Globus pallidus (tissue), 1 donor: ENCODE data around the gene SURF1.

Source experiments
- DNase-seq: peaks from one replicate; pipeline ENCODE4 v3.0.0-alpha.2; 2015; ENCODE audit warnings: low spot score

SURF1 gene

DNA sequence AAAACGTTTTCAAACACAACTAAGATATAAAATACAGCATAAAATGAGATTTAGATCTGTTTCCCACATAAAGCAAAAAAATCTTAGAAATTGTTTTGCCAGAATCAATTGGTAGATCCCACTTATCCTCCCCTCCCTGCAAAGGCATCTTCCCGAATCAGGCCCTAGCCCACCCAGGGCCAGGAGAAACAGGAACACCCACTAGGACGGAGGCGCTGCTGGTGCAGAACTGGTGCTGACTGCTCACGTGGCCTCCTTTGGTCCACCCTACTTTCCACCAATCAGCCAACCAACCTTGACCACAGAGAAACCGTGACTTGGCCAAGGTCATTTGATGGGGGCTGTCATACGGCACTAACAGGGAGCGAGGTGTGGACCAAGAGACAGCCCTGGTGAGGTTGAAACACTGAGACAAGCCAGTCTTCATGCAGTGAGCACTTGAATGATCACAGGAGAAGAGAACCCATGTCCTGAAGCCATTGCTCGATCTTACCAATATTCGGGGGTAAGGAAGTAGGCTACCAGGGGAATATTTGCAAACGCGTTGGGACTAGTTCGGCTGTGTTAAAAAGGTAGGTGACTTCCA is 5.3 kb upstream of the SURF1 start:
- DNase-seq, result no peak

DNA sequence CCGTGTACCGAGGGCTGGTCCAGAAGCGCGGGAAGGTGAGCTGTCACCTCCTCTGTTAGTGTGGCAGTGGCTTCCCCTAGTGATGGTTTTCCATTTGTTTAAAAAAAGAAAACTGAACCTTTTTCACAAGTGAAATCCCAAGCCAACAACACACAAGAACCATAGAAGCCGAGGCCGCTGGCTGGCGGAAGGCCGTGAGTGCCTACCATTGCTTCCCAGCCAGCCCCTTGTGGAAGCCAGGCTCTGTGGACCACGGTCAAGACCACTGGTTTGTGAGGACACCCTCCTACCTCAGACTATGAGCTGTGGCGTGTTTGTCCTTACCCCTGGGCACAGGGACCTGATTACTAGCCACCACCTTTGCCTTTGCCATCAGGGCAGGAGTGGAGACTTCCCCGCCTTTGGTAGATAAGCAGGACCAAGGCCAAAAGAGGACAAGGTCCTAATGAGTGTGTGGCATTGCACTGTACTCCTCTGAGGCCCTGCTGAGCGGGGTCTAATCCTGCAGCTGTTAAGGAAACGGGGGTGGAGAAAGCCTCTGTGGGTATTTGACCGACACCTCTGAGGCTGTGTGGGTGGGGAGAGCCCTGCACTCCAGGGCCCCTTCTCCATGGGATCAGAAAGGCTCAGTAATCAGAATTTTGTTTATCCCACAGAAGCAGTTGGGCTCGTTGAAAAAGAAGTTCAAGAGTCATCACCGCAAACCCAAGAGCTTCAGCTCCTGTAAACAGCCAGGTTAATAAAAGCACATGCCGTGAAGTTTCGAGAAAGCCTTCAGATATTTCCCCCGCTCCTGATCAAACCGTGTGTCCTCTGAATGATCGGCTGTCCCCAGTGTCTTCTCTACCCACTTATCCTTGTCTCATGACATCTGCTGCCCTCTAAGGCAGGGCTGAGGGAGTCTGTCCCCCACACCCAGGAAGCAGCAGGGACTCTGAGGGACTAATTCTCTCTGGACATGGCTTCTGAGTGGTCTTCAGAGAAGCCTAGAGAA is 4.4 kb upstream of the SURF1 start:
- no peak for DNase-seq

DNA sequence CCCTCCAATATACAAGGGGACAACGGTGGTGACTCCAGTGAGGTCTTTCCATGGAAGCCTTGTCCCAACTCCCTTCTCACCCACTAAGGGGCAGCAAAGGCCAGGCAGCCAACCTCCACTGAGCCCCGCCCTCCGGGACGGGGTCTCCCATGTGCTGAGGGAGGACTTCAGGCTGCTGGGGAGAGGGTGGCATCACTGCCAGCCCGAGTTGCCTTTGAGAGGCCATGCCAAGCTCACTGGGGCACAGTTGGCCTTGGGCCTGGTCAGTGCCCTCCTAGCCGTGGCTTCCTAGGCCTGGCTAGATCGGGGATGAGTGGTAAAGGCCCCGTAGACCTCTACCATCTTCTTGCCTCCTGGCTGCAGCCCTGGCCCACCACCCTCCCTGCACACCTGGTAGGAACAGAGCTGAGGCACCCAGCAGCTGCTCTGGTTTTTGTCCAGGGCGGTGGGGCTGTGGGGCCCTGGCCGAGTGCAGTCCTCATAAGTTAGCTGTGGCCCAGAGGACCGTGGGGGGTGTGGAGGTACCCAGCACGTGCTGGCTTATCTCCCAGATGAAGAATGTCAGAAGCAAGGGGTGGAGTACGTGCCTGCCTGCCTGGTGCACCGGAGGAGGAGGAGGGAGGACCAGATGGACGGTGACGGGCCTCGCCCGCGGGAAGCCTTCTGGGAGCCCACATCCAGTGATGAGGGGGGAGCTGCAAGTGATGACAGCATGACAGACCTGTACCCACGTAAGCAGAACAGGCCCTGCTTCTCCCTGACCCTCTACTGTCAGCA is 3.3 kb upstream of the SURF1 start:
- no peak for DNase-seq

DNA sequence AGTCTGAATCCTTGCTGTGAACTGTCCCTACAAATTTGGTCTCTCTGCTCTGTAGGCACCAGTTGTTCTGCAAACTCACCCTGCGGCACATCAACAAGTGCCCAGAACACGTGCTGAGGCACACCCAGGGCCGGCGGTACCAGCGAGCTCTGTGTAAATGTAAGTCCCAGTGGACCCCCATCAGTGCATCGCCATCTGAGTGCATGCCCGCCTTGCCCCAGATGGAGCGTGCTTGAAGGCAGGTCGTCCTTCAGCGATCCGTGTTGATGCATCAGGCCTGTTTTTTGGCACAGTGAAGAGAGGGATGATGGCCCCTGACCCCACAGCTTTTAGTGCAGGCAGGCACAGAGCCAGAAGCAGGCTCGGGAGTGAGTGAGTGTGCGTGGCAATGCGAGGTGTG is 1.4 kb upstream of the SURF1 start:
- DNase-seq, result no peak

DNA sequence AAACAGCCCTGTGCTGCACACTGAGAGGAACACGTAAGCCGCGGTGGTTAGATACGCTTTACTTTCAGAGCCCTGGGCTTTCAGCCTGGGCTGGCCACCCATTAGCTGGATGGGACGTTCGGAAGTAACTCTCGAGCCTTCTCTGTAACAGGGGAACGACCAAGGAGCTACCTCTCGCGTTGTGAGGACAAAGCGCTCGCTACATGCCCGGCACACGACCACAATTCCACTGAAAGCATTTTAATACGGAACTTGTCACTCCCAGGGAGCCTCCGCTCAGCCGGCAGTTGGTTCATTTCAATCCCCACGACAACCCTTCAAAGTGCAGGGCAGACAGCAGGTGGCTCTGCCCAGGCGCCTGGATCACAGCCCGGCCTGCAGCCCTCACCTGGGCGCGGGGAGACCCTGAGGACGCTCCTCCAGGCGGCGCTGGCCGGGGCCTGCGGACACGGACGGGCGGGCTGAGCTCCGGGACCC is 368 bp downstream of the SURF1 start:
- no peak for DNase-seq

DNA sequence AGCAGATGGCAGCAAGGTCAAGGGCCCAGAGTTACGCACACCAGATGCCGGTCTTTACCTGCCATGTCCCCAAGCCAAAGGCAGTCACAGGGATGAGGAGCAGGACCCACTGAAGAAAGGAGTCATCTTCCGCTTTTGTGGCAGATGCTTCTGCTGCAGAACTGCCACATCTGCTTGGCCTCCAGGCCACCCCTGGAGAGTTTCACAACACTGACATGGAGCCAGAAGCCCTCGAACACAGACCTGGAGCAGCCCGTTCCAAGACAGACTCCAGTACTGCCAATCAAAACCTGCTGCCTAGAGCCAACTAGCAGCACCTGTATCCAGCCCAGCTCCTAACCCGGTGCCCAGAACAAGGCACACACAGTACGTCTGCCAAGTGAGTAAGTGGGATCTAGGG is 1.5 kb downstream of the SURF1 start:
- DNase-seq, result no peak

DNA sequence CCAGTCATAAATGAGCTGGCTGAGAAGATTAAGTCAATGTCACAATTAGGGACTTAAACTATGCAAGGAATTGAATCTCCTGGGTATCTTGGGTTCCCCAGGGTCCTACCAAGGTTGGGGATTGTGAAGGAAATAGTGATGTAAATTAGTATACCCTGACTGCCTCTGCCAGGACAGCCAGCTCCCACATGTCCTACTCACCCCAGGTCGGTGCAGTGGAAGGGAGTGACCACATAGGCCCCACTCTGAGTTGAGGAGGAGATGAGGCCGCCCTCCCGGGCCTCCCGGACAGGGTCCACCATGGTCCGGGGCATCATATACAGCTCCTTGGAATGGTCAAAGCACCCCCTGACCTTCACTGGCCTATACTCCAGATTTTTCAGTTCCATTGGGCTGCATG is 2.7 kb downstream of the SURF1 start:
- no peak for DNase-seq

DNA sequence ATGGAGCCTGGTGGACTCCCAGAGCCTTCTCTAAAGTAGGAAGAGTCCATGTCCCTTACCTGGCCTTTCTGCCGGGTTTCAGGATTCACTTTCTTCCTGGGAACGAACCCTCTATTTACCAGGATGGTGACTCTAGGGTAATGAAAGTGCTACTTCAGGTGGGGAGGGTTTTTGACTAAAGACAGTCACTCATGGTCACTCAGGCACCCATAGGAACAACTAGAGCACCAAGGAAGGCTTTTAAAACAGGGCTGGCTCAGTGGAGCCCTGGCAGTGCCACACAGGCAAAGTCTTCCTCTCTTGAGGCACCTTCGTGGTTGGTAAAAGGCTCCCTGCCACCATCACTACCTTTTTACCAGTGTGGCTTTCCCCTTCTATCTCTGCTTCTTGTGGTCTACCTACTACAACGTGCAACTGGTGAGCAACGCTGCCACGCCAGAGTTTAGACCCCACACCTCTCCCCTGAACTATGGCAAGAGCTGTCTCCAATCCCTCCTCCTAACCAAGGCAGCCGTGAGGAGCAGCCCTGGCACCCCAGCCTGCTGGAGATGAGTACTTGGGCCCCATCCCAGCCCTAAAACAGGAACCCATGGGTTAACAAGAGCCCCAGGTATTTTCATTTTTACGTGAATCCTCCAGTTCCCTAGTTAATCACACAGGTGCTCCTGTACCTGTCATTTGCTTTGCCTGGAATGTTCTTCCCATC is 3.5 kb downstream of the SURF1 start:
- no peak for DNase-seq

DNA sequence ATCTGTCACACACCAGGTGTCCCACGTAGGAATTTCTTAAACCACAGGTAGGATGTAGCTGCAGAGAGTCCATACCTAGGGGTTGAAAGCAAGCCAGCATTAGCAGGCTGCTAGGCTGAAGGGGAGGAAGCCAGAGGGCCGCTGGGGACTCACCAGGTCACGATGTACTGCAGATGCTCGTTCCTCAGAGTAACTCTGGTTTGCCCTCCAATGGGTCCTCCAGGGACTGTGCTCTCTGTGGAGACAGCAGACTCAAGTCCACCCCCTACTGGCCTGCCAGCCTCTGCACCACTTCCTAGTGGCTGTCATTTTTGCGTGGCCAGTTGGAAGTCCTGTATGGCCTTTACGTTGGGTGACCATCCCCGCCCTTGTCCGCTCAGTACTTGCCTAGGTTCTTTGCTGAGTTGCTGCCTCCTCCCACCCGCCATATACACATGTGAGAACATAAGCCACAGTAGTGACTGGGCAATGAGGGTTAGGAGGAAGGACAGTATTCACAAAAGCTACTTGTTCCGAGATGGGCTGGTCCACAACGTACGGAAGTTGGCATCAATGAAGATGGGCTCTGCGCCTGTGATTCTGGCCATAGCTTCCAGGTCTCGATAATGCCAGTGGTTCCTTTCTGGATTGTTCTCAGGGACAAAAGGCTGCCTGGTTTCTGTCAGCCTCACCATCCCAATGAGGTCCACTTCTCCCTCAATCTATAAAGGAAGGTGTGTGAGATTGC is 4.2 kb downstream of the SURF1 start:
- DNase-seq, result no peak

DNA sequence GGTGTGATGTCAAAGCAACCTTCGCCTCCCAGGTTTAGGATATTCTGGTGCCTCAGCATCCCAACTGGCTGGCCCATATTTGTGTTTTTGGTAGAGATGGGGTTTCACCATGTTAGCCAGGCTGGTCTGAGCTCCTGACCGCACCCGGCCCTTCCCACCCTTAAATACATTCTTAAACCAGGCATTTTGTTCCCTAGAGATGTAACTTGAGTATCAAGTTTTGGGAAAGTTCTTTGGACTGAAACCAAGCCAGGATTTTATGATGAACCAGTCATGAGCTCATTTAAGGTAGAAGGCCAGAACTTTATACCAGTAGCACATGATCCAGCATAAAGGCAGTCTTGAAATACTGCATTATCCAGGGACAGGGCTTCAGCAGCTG is 4.8 kb downstream of the SURF1 start:
- no peak for DNase-seq

DNA sequence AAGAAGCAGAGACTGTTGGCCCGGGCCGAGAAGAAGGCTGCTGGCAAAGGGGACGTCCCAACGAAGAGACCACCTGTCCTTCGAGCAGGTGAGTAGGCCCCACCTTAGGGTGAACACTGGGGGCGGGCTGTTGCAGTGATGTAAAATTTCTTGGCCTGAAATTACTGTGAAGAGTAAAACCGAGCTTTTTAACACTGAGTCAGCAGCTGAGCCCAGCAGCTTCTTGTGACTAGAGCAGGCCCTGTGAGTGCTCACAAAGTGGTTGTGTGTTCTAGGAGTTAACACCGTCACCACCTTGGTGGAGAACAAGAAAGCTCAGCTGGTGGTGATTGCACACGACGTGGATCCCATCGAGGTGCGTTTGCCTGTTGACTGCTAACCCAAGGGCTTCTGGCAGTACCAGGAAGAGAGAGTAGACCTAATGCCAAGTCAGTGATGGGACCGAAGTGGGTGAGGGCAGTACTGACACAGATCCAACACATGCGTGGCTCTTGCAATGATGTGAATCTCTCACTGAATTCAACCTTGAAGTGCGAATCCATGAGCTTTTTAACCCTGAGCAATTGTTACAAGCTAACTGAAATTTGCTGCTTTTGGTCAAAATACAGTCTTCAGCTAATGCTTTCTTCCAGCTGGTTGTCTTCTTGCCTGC is 6.2 kb downstream of the SURF1 start:
- no peak for DNase-seq

DNA sequence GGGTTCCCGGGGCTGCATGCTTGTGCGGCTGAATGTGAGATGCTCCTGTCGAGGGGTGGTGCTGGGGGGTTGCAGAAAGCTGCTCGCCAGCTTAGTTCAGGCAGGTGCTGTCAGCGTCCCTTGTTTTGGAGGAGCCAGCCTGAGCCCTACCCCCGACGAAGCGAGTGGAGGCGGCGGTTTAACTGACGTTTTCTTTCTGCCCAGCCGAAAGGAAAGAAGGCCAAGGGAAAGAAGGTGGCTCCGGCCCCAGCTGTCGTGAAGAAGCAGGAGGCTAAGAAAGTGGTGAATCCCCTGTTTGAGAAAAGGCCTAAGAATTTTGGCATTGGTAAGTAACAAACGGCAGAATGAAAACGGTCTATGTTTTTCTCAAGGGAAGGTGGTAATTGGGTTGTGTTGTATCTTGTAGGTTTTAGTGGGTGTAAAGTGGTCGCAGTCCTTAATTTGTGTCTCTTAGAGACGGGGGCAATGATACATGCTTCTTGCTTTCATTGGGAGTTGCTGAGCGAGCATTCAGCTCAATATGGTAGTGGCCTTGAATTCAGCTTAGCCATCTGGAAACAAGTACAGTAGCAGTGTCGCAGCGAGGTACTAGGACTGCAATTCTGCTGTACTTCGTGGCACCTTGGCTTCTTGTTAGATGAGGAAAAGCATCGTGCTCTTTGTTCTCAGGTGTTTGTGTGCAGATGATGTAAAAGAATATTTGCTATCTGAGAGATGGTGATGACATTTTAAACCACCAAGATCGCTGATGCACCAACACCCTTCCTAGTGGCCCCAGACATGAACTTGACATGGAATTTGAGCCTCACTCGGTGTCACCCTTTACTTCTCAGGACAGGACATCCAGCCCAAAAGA is 7.3 kb downstream of the SURF1 start:
- no peak for DNase-seq

DNA sequence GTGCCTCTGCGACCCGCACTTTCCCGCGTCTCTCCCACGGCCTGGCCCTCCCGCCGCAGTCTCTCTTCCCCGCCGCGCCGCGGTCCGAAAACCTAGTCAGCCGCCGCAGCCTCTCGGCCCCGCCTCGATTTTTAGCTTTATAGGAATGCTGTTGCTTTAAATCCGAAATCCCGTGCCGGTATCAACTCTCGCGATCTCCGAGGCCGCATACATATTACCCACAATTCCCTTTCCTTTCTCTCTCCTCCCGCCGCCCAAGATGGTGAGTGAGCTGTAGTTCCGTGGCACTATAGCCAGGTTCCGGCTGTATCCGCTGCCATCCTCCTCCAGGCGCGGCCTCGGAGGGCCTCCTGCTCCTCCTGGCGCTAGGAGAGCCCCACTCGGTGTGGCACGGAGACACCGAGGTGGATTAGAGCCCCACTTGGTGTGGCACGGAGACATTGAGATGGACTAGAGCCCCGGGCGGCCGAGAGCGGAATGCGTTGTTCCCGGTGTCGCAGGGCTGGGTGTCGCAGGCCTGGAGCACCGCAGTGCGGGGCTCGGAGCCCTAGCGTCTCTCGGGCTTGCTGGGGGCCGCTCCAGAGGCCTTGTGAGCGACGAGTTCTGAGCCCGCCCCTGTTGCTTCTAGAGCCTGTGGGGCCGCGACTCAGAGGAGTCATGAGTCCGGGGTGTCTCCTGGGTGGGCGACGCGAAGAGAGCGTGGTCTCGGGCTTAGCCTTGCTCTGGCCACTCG is 8.1 kb downstream of the SURF1 start, which contains the start of the genes MED22 and RPL7A:
Gene MED22, minus strand, starts transcription at position 147 of the 733 bp plus-strand sequence. CDS start 1,469 bp downstream, outside the sequence.
Gene RPL7A, plus strand, starts transcription at position 234 of the 733 bp plus-strand sequence. Its CDS starts 26 bp downstream, at position 260.
- peak; percentile 94 for DNase-seq

DNA sequence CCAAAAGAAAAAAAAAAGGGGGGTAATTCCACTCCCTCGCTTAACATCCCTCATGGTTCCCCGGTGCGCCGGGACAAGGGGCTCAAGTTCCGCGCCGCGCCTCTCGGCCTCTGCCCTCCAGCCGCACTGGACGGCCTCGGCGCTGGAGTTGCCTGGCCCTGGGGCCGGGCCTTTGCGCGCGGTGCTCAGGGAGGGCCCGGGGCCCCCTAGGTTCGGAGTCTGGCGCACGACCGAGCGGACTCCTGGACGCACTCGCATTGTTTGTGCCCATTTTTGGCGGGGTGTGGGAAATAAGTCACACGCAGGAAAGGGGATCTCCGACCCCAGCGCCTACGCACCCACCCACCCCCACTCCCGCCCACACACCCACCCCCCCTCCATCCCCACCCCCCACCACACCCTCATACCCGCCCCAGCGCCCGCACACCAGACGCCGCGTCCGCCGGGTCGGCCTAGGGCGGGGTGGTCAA is 8.7 kb downstream of the SURF1 start:
- peak; percentile 32 for DNase-seq

DNA sequence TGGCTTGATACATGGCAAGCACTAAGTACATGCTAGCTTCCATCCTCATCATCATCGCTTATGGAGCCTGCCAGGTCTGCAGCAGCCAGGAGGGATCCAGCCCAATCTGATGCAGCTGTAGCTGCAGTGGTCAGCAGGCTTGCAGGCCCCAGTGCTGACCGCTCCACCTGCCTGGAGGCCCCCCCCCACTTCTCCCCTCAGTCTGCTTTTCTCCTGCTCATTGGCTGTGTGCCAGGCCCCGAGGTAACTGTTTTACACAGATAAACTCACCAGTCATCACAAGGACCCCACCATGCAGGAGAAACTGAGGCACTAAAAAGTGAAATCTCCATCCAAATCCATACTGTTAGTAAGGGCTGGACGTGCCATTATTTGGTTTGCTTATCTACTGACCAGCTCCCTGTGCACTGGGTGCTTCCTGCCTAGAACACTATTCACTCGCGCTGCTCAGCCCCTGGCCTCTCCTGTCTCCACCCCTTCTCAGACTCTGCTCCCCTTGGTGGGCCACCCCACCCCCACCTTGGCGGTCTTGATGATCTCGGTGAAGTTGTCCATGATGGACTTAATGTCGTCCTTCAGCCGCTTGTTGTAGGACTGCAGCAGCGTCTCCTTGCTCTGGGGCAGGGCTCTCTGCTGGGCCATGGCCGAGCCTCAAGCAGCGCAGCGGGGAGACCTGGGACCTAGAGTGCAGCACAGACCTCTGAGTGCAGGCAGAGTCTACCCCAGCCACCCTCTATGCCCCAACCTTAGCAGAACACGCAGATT is 10.1 kb downstream of the SURF1 start:
- no peak for DNase-seq

DNA sequence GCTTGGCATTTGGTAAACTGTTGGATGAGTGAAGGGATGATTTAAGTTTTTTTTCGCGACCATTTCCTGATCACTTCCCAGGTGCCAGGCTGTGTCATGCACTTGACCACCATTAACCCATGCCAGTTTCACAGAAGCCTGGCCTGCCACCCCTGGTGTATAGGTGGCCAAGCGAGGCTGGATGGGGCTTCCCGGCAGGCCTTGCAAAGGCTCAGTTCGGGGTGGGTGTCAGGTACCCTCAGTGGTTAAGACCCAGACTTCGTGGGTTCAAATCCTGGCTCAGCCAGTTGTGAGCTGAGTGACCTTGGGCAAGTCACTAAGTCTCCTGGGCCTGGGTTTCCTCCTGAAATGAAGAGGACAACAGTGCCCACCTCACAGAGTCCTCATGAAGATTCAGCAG is 10.7 kb downstream of the SURF1 start:
- DNase-seq, result no peak

DNA sequence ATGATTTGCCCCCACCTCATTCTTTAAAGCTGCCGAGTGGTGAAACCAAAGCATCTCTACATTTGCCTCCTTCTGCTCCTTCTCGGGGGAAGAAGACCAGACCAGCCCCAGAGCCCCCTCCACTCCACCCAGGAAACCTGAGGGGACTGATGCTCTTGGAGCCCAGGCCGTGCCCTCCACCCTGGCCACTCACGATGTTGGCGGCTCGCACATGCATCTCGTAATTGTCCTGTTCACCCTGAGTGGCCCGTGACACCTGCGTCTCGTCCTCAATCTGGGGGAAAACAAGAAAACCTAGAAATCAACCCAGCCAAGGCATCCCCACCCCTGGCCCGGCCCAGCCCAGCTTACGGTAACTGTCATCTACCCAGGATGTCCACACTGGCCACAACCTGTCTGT is 11.3 kb downstream of the SURF1 start:
- DNase-seq, result no peak

DNA sequence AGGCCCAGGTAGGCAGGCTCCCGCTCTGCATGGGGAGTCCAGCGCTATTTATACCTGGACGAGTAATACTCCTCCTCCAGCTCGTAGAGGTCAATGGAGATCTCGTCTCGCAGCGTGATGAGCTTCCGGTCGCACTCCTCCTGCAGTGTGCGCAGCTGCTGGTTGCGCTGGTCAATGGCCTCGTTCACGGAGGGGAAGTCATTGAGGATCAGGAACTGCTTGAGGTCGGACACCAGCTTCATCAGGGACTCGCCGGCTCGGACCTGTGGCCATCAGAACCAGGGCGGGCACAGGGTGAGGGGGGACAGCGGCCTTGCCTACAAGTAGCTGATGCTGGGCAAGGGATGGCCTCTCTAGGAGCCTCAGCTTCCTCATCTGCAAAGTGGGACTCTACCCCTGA is 12.2 kb downstream of the SURF1 start:
- DNase-seq, result no peak
